Adrenal gland (tissue), 12 donors: ENCODE data around the gene CACNA1I. TPM values are rescaled to one million over a fixed set of nuclear protein-coding genes. Genes with fewer than 3 reads are reported as not detected.

ENCODE experiments used
- DNase-seq, 7 donors: peaks; one replicate each; pipeline ENCODE4 v3.0.0-alpha.2; 2019 to 2020
- H3K27ac ChIP-seq, 5 donors: fragments of 200-600 bp; sonication (generic) in 4 of 5; 1 replicate in 3 of 5; 2 replicates in 2 of 5; pipeline versions ENCODE4 v1.5.1 to v1.8.0; 2016 to 2020; ENCODE audit warnings: mild to moderate bottlenecking in 1 of 5
- H3K27me3 ChIP-seq: fragments of 200-600 bp; 2 replicates; pipeline ENCODE4 v1.8.0; 2021
- H3K36me3 ChIP-seq, 2 donors: fragments of 200-600 bp; replicated peaks in 1 of 2; 1 replicate in 1 of 2; 2 replicates in 1 of 2; pipeline versions ENCODE4 v1.5.1 to v1.8.0; 2018 to 2022
- H3K4me1 ChIP-seq, 2 donors: fragments of 200-600 bp; replicated peaks in 1 of 2; 1 replicate in 1 of 2; 2 replicates in 1 of 2; pipeline versions ENCODE4 v1.5.1 to v1.8.0; 2018 to 2021
- H3K4me3 ChIP-seq, 4 donors: fragments of 200-600 bp; sonication (generic) in 3 of 4; one replicate each; pipeline ENCODE4 v1.5.1; 2016 to 2018
- H3K9me3 ChIP-seq, 3 donors: fragments of 200-600 bp; sonication (generic) in 1 of 3; replicated peaks in 1 of 3; 1 replicate in 2 of 3; 2 replicates in 1 of 3; pipeline versions ENCODE4 v1.5.1 to v1.8.0; 2016 to 2021
- CTCF ChIP-seq, 6 experiments: fragments of 450-650 bp in 4 of 6; fragments of 200-600 bp in 2 of 6; sonication (generic) in 1 of 6; IDR thresholded peaks; 1 replicate in 5 of 6; 2 replicates in 1 of 6; pipeline versions ENCODE4 v1.5.1 to v1.8.0; 2016 to 2021; ENCODE audit warnings: antibody characterized with exemption in 6 of 6, mild to moderate bottlenecking in 2 of 6, moderate library complexity in 1 of 6
- POLR2A ChIP-seq, 2 donors: fragments of 450-650 bp; IDR thresholded peaks; one replicate each; pipeline ENCODE4 v1.6.1; 2017; ENCODE audit warnings: antibody characterized with exemption in 2 of 2, mild to moderate bottlenecking in 2 of 2, moderate library complexity in 1 of 2
- WGBS, 4 donors: extraction: QIAGEN DNeasy Blood & Tissue Kit in 2 of 4; methylation state at CpG; one replicate each; pipeline versions ENCODE4 v1.1.5 to v1.1.7; 2013 to 2017; 5-methylcytosine and 5-hydroxymethylcytosine counted together
- intact Hi-C, 2 donors: fragments of 100-400 bp; cut with DNase I; formaldehyde crosslinking; loops; one replicate each; pipeline versions ENCODE4 v1.14.1 to v1.15.0; 2022 to 2023
- polyA plus RNA-seq, 3 donors: library from polyadenylated mRNA; stranded (reverse); fragments of 200-250 nt in 2 of 3; fragments of 350-450 nt in 1 of 3; fragmentation: Illumina TruSeq in 1 of 3; extraction: RNeasy Lipid Tissue Mini Kit (QIAGEN cat#74804) in 1 of 3; gene quantifications; one replicate each; pipeline ENCODE4 v1.2.3, GENCODE V29; 2013 to 2014
- total RNA-seq, 9 donors: library from RNA; depleted of rRNA in 4 of 9; stranded (reverse); fragments of >200 nt in 4 of 9; fragments of 120-200 nt in 1 of 9; fragmentation: NEBNext Ultra II Directional in 1 of 9; extraction: Animal tissue kit (Norgen Biotek cat#: 25700) in 1 of 9; gene quantifications; one replicate each; pipeline versions ENCODE4 v1.1.0 to v1.2.4, GENCODE V29; 2013 to 2023
- donor health status: healthy with polysubstance abuse.
- donor health status: Bipolar disorder and iron deficiency.
- donor health status: DM: yes; HTN: yes; CAD: no.
- donor health status: DM: no; HTN: no; CAD: no.
- donor health status: DM: no; HTN: no; CAD: no.
- donor health status: DM: yes; HTN: yes; CAD: no.

Gene CACNA1I
- total and polyA plus RNA-seq, 12 donors: 0.06 to 20.1 (median 3.2) TPM

GRCh38 chr22:39722501-39722900, 151.9 kb downstream of the CACNA1I start:
- Histone ChIP-seq H3K36me3 (no peaks in the 10 kb centered on the region), H3K27ac (no peak overlapping the region), H3K4me1 (peaks cover 18 to 27% of the 10 kb centered on the region in 2 donors), H3K9me3 (no peaks in the 10 kb centered on the region), H3K27me3 (no peaks in the 10 kb centered on the region), H3K4me3 (no peak overlapping the region)
- TF ChIP-seq POLR2A (IDR thresholded peaks at IDR 0.05) (no peak), CTCF (IDR thresholded peaks at IDR 0.05) (no peak)
- peak in 2 of 7 donors; percentile 12 to 40 for DNase-seq
- intact Hi-C loops: no loop called here
- WGBS, 4 donors: 91 to 97% (median 92%) methylated on average over 3 to 4 of the region's 4 CpGs

GRCh38 chr22:39723463-39723862, 152.9 kb downstream of the CACNA1I start:
- Histone ChIP-seq H3K27ac (no peak overlapping the region), H3K4me1 (peaks cover 17 to 27% of the 10 kb centered on the region in 2 donors), H3K4me3 (no peak overlapping the region), H3K36me3 (no peaks in the 10 kb centered on the region), H3K27me3 (no peaks in the 10 kb centered on the region), H3K9me3 (no peaks in the 10 kb centered on the region)
- 90 to 97% (median 92%) methylated on average over 8 to 10 of the region's 10 CpGs for WGBS, 4 donors
- intact Hi-C loops: no loop called here
- DNase-seq: peak in 1 of 7 donors; percentile 24
- TF ChIP-seq CTCF (IDR thresholded peaks at IDR 0.05): no peak
- TF ChIP-seq POLR2A (IDR thresholded peaks at IDR 0.05): no peak

GRCh38 chr22:39723899-39724351, 153.4 kb downstream of the CACNA1I start:
- intact Hi-C loops: no loop called here
- Histone ChIP-seq H3K4me3 (no peak overlapping the region), H3K27ac (peak overlapping the region in 1 of 5 donors; percentile 13), H3K9me3 (no peaks in the 10 kb centered on the region), H3K27me3 (no peaks in the 10 kb centered on the region), H3K36me3 (no peaks in the 10 kb centered on the region), H3K4me1 (peaks cover 15 to 27% of the 10 kb centered on the region in 2 donors)
- TF ChIP-seq CTCF (IDR thresholded peaks at IDR 0.05): no peak
- no peak for TF ChIP-seq POLR2A (IDR thresholded peaks at IDR 0.05)
- 53 to 65% (median 62%) methylated on average over 3 of the region's 3 CpGs for WGBS, 4 donors
- peak; percentile 47 to 85 (median 80) for DNase-seq

- Histone ChIP-seq H3K27ac (no peak overlapping the region), H3K27me3 (no peaks in the 10 kb centered on the region), H3K4me1 (peaks cover 15 to 27% of the 10 kb centered on the region in 2 donors), H3K36me3 (no peaks in the 10 kb centered on the region), H3K9me3 (no peaks in the 10 kb centered on the region), H3K4me3 (no peak overlapping the region)
- DNase-seq: peak in 1 of 7 donors; percentile 31
- intact Hi-C loops: no loop called here
- TF ChIP-seq CTCF (IDR thresholded peaks at IDR 0.05) (no peak), POLR2A (IDR thresholded peaks at IDR 0.05) (no peak)
- 89 to 93% (median 91%) methylated on average over 4 of the region's 4 CpGs for WGBS, 4 donors
Observed at GRCh38 chr22:39724390-39724789, 153.8 kb downstream of the CACNA1I start.
